IPS-20b (cell line): Measurements from ENCODE around the gene C8A.

Experiments used
- H3K27ac ChIP-seq: one replicate; pipeline ENCODE4 v1.5.1; 2013; ENCODE audit warnings: low read length
- H3K27me3 ChIP-seq: 2 replicates; pipeline ENCODE4 v1.6.1; 2013; ENCODE audit warnings: mild to moderate bottlenecking, low read length, inconsistent platforms; ENCODE audit not compliant: insufficient read depth
- H3K36me3 ChIP-seq: 2 replicates; pipeline ENCODE4 v1.6.1; 2013; ENCODE audit warnings: low read depth, mild to moderate bottlenecking, inconsistent platforms, low read length, moderate library complexity; ENCODE audit not compliant: insufficient read depth
- H3K4me1 ChIP-seq: 2 replicates; pipeline ENCODE4 v1.6.1; 2013; ENCODE audit warnings: mild to moderate bottlenecking, control low read depth, inconsistent platforms, low read length, moderate library complexity; ENCODE audit not compliant: insufficient read depth
- H3K4me3 ChIP-seq: 2 replicates; pipeline ENCODE4 v1.5.1; 2013; ENCODE audit warnings: mild to moderate bottlenecking, low read length, inconsistent platforms
- H3K9ac ChIP-seq: 2 replicates; pipeline ENCODE4 v1.6.1; 2013; ENCODE audit warnings: low read depth, mild to moderate bottlenecking, inconsistent platforms, low read length, moderate library complexity
- H3K9me3 ChIP-seq: 2 replicates; pipeline ENCODE4 v1.6.1; 2013; ENCODE audit warnings: mild to moderate bottlenecking, low read depth, low read length, inconsistent platforms; ENCODE audit not compliant: insufficient read depth

Gene C8A

GRCh38 chr1:56931211-56931610, 76.6 kb downstream of the C8A start:
- Histone ChIP-seq H3K27me3 (peaks cover 8% of the 10 kb centered on the region), H3K27ac (no peak overlapping the region), H3K9me3 (no peaks in the 10 kb centered on the region), H3K4me1 (no peaks in the 10 kb centered on the region; the same call in 1 of the 2 replicates), H3K36me3 (no peaks in the 10 kb centered on the region), H3K4me3 (no peak overlapping the region), H3K9ac (no peak overlapping the region)

DNA sequence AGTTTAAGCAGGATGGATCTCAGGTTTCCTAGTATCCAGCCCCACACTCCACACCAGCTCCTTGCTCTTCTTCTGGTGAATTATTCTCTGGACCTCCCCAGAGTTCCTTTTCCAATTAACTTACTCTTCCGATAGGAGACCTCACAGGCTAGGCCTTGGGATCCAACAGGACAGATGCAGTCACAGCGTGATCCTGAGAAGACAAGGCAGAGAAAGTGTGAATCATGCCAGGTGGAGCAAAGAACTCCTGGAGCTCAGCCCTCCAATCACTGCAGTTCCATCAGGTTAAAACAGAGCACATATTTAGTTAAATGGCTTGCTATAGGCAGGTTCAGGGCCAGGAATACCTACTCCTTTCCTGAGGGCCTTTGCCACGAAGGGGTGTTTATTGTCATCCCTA, 77.1 kb downstream of the C8A start:
- H3K9ac ChIP-seq, result no peak overlapping the region
- H3K27ac ChIP-seq, result no peak overlapping the region
- H3K27me3 ChIP-seq, result peaks cover 8% of the 10 kb centered on the region

GRCh38 chr1:56933161-56933560, 78.6 kb downstream of the C8A start:
- H3K36me3 ChIP-seq, result no peaks in the 10 kb centered on the region
- no peak overlapping the region for H3K27ac ChIP-seq
- H3K4me3 ChIP-seq, result no peak overlapping the region
- H3K4me1 ChIP-seq, result no peaks in the 10 kb centered on the region; the same call in 1 of the 2 replicates
- H3K9me3 ChIP-seq, result no peaks in the 10 kb centered on the region
- peaks cover 12% of the 10 kb centered on the region for H3K27me3 ChIP-seq
- H3K9ac ChIP-seq, result no peak overlapping the region

More for the DNA sequence above, 77.1 kb downstream of the C8A start:
- H3K9me3 ChIP-seq, result no peaks in the 10 kb centered on the region
- H3K4me1 ChIP-seq, result no peaks in the 10 kb centered on the region; the same call in 1 of the 2 replicates
- H3K4me3 ChIP-seq, result no peak overlapping the region
- no peaks in the 10 kb centered on the region for H3K36me3 ChIP-seq

DNA sequence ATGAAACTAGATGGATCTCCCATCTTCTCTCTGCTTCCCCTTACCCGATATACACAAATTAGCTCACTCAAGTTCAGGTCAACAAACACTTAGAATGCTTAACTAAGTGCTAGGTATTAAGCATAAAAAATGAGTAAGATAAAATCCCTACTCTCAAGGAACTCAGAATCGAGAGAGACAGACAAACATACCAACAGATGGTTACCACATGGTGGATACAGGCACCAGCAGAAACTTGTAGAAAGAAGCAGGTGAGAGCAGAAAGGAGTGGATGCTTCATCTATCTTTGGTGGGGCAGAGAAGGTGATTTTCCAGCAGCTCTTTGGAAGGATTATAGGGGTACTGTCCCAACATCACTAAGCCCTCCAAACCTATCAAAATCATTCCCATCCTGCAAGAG, 79.0 kb downstream of the C8A start:
- Histone ChIP-seq H3K9ac (no peak overlapping the region), H3K27ac (no peak overlapping the region), H3K4me1 (no peaks in the 10 kb centered on the region; the same call in 1 of the 2 replicates), H3K9me3 (no peaks in the 10 kb centered on the region), H3K27me3 (peaks cover 12% of the 10 kb centered on the region), H3K36me3 (no peaks in the 10 kb centered on the region), H3K4me3 (no peak overlapping the region)

DNA sequence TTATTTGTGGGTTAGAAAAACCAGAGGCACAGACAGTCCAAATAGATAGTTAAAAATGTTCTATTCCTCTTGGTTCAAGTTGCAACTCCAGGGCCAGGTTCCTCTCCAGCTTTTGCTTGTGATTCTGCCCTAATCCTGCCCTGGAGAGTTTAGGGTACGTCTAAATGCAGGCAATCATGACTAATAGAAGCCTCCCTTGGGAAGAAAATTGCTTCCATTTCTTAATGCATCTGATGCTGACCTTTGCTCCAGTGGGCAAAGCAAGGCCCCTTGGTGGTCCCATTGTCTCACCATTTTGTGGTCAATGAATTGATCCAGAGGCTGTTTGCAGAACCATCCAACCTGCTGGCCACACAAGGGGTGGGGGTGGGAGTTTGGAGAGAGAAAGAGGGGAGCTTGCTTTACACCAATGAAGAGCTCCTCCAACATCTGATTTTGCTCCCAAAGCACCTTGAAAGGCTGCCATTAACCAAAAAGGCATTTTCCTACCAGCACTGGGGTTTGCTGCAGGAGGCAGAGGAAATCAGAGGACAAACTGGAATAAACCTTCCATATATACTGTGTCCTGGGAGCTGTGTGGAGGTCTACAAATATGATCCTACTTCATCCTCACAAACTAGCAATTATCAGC, 79.9 kb downstream of the C8A start:
- Histone ChIP-seq H3K36me3 (no peaks in the 10 kb centered on the region), H3K4me1 (no peaks in the 10 kb centered on the region; the same call in 1 of the 2 replicates), H3K4me3 (no peak overlapping the region), H3K9ac (no peak overlapping the region), H3K27me3 (peaks cover 12% of the 10 kb centered on the region), H3K27ac (no peak overlapping the region), H3K9me3 (no peaks in the 10 kb centered on the region)

DNA sequence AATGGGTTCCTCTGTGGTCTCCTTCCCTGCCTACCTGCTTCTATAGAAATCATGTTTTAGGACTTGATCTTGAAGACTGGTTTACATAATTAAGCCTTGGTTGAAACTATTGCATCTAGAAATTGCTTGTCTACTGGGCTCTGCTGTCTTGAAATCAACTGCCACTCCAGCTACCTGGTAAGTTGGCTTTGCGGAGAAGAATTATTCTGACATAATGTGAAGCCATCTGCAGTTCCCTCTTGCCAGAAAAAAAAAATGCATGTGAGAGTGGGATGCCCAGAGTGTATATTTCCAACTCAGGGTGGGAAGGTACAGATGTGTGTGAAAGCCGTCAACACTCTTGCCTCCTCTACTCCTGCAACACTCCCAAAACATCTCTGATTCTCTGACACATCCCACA, 84.0 kb downstream of the C8A start:
- H3K27me3 ChIP-seq, result peaks cover 9% of the 10 kb centered on the region
- H3K36me3 ChIP-seq, result no peaks in the 10 kb centered on the region
- no peak overlapping the region for H3K27ac ChIP-seq
- H3K9me3 ChIP-seq, result no peaks in the 10 kb centered on the region
- H3K4me1 ChIP-seq, result no peaks in the 10 kb centered on the region; the same call in 1 of the 2 replicates
- H3K9ac ChIP-seq, result no peak overlapping the region
- H3K4me3 ChIP-seq, result no peak overlapping the region

GRCh38 chr1:56939209-56939608, 84.6 kb downstream of the C8A start:
- peaks cover 4% of the 10 kb centered on the region for H3K27me3 ChIP-seq
- no peak overlapping the region for H3K27ac ChIP-seq
- H3K36me3 ChIP-seq, result no peaks in the 10 kb centered on the region
- no peak overlapping the region for H3K4me3 ChIP-seq
- H3K9me3 ChIP-seq, result no peaks in the 10 kb centered on the region
- H3K9ac ChIP-seq, result no peak overlapping the region
- no peaks in the 10 kb centered on the region; the same call in 1 of the 2 replicates for H3K4me1 ChIP-seq

DNA sequence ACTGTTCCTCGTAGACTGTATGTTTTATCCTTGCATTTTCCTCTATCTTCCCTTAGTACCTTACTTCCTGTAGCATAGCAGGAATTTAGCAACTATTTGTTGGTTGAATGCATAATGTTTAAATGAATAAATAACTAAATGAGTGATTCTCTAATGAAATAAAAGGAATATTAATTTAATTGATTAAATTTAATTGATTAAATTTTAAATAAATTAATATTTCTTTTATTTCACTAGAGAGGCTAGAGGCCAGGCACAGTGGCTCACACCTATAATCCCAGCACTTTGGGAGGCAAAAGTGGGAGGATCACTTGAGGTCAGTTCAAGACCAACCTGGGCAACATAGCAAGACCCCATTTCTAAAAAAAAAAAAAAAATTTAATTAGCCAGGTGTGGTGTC, 85.4 kb downstream of the C8A start:
- Histone ChIP-seq H3K4me3 (no peak overlapping the region), H3K9me3 (no peaks in the 10 kb centered on the region), H3K27ac (no peak overlapping the region), H3K9ac (no peak overlapping the region), H3K27me3 (peaks cover 4% of the 10 kb centered on the region), H3K36me3 (no peaks in the 10 kb centered on the region), H3K4me1 (no peaks in the 10 kb centered on the region)

DNA sequence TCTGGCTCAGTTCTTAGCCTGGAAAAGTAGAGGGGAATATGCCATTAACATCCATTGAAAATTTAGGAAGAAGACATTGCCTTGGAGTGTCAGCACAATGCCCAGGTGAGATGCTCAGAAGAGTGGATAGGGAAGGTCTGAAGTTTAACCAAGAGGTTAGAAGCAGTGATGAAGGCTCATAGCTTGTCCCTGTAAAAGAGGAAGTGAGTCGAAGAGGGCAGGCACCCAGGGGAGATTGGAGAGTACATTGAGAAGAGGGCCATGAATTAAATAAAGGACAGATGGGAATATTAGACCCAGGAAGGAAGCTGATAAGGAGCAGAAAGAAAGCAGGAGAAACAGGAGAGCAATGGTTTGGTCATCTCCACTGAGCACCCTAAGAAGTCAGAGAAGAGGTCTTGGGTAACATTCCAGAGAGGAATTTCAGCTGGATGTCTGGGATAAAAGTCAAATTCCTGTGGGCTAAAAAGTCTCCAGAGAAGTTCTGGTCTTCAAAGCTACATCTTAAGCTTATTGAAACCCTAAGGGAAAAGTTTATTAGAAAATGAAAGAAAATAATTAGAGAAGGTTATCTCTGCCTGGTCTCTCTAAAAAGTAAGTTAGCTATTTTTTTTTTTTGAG, 93.9 kb downstream of the C8A start:
- Histone ChIP-seq H3K36me3 (no peaks in the 10 kb centered on the region), H3K9ac (no peak overlapping the region)

GRCh38 chr1:56952501-56952900, 97.9 kb downstream of the C8A start:
- Histone ChIP-seq H3K9me3 (no peaks in the 10 kb centered on the region), H3K27me3 (no peaks in the 10 kb centered on the region), H3K4me1 (no peaks in the 10 kb centered on the region), H3K27ac (no peak overlapping the region), H3K9ac (no peak overlapping the region), H3K36me3 (no peaks in the 10 kb centered on the region), H3K4me3 (no peak overlapping the region)

More for the DNA sequence above, 93.9 kb downstream of the C8A start:
- Histone ChIP-seq H3K27me3 (no peaks in the 10 kb centered on the region), H3K9me3 (no peaks in the 10 kb centered on the region), H3K4me3 (no peak overlapping the region), H3K4me1 (no peaks in the 10 kb centered on the region), H3K27ac (no peak overlapping the region)

GRCh38 chr1:56953386-56953785, 98.8 kb downstream of the C8A start:
- Histone ChIP-seq H3K4me3 (no peak overlapping the region), H3K4me1 (no peaks in the 10 kb centered on the region), H3K9ac (no peak overlapping the region), H3K27ac (no peak overlapping the region), H3K27me3 (no peaks in the 10 kb centered on the region), H3K36me3 (no peaks in the 10 kb centered on the region), H3K9me3 (no peaks in the 10 kb centered on the region)

GRCh38 chr1:56954664-56955063, 100.1 kb downstream of the C8A start:
- H3K27me3 ChIP-seq, result no peaks in the 10 kb centered on the region
- H3K9ac ChIP-seq, result no peak overlapping the region
- no peaks in the 10 kb centered on the region for H3K36me3 ChIP-seq
- no peaks in the 10 kb centered on the region for H3K9me3 ChIP-seq
- no peak overlapping the region for H3K4me3 ChIP-seq
- H3K4me1 ChIP-seq, result no peaks in the 10 kb centered on the region
- no peak overlapping the region for H3K27ac ChIP-seq
